Psoas muscle (tissue), 8 donors: Measurements from ENCODE around the gene UPF2. TPM values are rescaled to one million over a fixed set of nuclear protein-coding genes. Genes with fewer than 3 reads are reported as not detected.

Experiments used
- ATAC-seq, 4 donors: fragments of 200-7000 bp; cut with Tn5 transposase; one replicate each; pipeline ENCODE4 v1.9.1; 2020; ENCODE audit warnings: moderate library complexity in 3 of 4, mild to moderate bottlenecking in 2 of 4
- DNase-seq, 2 donors: peaks; one replicate each; pipeline ENCODE4 v3.0.0-alpha.2; 2020
- H3K27ac ChIP-seq: fragments of 200-600 bp; one replicate; pipeline ENCODE4 v1.8.0; 2022
- H3K27me3 ChIP-seq, 3 donors: fragments of 200-600 bp in 1 of 3; one replicate each; pipeline versions ENCODE4 v1.6.1 to v1.8.0; 2013 to 2022; ENCODE audit warnings: low read length in 2 of 3, mild to moderate bottlenecking in 2 of 3, moderate library complexity in 1 of 3; ENCODE audit not compliant: insufficient read depth in 3 of 3
- H3K36me3 ChIP-seq, 2 donors: fragments of 200-600 bp in 1 of 2; one replicate each; pipeline versions ENCODE4 v1.6.1 to v1.8.0; 2013 to 2022; ENCODE audit warnings: low read depth in 1 of 2, mild to moderate bottlenecking in 1 of 2, moderate library complexity in 1 of 2; ENCODE audit not compliant: insufficient read depth in 1 of 2
- H3K4me1 ChIP-seq: fragments of 200-600 bp; one replicate; pipeline ENCODE4 v1.8.0; 2022
- H3K4me3 ChIP-seq: fragments of 200-600 bp; one replicate; pipeline ENCODE4 v1.8.0; 2022; ENCODE audit warnings: mild to moderate bottlenecking
- H3K9me3 ChIP-seq: fragments of 200-600 bp; one replicate; pipeline ENCODE4 v1.8.0; 2022
- CTCF ChIP-seq: fragments of 200-600 bp; IDR thresholded peaks from one replicate; pipeline ENCODE4 v1.8.0; 2022; ENCODE audit warnings: antibody characterized with exemption
- WGBS, 3 donors: extraction: QIAGEN DNeasy Blood & Tissue Kit; methylation state at CpG; one replicate each; pipeline versions ENCODE4 v1.1.6 to v1.1.7; 2013; 5-methylcytosine and 5-hydroxymethylcytosine counted together
- intact Hi-C, 2 donors: fragments of 100-400 bp; cut with DNase I; formaldehyde crosslinking; loops; one replicate each; pipeline versions ENCODE4 v1.11.0 to v1.14.2; 2022
- polyA plus RNA-seq, 3 donors: library from polyadenylated mRNA; stranded (reverse); fragments of 200-250 nt; gene quantifications; one replicate each; pipeline ENCODE4 v1.2.3, GENCODE V29; 2013
- total RNA-seq, 4 donors: library from RNA; stranded (reverse); fragmentation: NEBNext Ultra II Directional in 2 of 4; extraction: Animal tissue kit (Norgen Biotek cat#: 25700) in 2 of 4; gene quantifications; one replicate each; pipeline versions ENCODE4 v1.2.1 to v1.2.4, GENCODE V29; 2021 to 2023
- donor health status: healthy with polysubstance abuse.
- donor health status: DM: no; HTN: no; CAD: no; lungs with moderate emphysema.
- donor health status: Bipolar disorder and iron deficiency.
- donor health status: healthy.
- donor health status: DM: yes; HTN: yes; CAD: no.
- donor health status: DM: no; HTN: no; CAD: no.
- donor health status: DM: no; HTN: no; CAD: no.
- donor health status: DM: yes; HTN: yes; CAD: no.

UPF2 gene
- total and polyA plus RNA-seq, 7 donors = 12.7 to 35.1 (median 23.6) TPM

DNA sequence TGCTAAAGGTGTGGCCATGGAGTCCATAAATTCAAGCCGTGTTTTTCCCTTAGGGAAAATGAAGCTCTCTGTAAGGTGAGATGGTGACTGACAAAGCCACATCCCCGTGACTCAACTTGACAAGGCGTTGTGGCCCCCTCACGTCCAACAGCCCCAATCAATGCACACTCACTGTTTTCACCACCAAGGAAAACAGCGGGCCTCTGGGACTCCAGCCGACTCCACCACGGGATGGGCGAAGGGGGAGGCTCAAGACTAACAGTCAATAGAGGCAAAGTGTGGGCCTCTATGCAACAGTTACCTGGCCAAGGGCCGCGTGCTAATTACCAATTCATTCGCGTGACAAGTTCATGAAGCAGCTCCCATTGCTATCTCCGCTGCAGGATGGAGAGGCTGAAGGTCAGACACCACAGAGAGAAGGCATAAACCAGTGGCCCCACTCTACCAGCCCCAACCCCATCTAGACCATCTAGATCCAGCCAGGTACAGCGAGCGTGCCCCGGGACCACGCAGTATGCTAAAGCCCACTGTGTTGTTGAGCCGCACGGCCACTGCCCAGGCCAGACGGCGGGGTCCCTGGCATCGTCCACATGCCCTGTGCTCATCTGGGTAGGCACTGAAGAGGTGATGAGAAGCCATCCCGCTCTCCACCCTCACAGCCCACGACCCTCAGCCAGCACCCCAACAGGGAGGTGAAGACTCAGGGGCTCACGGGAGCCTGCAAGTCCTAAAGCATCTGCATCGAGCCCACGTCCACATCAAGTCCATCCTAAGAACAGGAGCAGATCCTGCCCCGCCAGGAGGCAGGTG is 143.3 kb downstream of the UPF2 start:
- ATAC-seq (no peak), DNase-seq (no peak)
- no peaks in the 10 kb centered on the region for H3K36me3 ChIP-seq
- H3K4me3 ChIP-seq = no peak overlapping the region
- no peak overlapping the region for H3K27ac ChIP-seq
- no peaks in the 10 kb centered on the region for H3K27me3 ChIP-seq
- H3K9me3 ChIP-seq = no peaks in the 10 kb centered on the region
- H3K4me1 ChIP-seq = no peaks in the 10 kb centered on the region
- intact Hi-C loops = no loop called here
- 91 to 92% (median 92%) methylated on average over 28 of the region's 28 CpGs for WGBS, 3 donors
- TF ChIP-seq CTCF = no peak

DNA sequence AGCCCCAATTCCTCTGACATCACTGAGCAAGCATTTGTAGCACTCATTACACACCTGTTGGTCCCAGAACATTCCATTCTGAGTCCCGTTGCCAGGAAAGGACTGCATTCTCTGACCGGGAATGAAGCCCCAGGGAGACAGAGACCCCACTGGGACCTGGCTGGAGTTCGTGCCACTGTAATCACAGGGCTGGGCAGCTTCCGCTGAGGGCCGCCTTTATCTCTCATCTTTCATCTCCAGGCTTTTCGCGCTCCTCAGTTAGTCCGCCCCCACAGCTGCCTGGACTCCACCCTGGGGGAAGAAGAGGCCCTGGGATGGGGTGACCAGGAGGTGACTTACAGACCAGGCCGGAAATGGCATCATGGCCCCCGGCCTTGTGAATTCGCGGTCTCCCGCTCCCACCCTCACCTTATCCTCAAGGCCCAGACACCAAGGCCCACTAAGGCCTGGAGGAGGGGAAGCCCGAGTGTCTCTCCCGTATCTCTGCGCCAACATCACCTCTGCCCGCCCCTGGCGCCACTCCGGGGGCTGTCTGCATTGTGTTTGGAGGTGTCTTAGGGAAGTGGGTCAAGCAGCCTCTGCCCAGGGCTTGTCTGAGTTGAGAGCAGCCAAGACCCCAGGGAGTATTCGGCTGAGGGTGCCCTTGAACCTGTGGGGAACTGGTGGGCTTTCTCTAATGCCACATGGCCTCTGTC is 144.1 kb downstream of the UPF2 start:
- H3K27ac ChIP-seq = no peak overlapping the region
- no peaks in the 10 kb centered on the region for H3K4me1 ChIP-seq
- ATAC-seq (peak in 2 of 4 donors; percentile 53 to 74), DNase-seq (no peak)
- 67 to 77% (median 69%) methylated on average over 20 of the region's 20 CpGs for WGBS, 3 donors
- TF ChIP-seq CTCF = no peak
- intact Hi-C loops = no loop called here
- no peaks in the 10 kb centered on the region for H3K27me3 ChIP-seq
- H3K36me3 ChIP-seq = no peaks in the 10 kb centered on the region
- H3K9me3 ChIP-seq = no peaks in the 10 kb centered on the region
- no peak overlapping the region for H3K4me3 ChIP-seq

GRCh38 chr10:11898033-11898371 is 144.6 kb downstream of the UPF2 start:
- H3K27me3 ChIP-seq = no peaks in the 10 kb centered on the region
- DNase-seq (no peak), ATAC-seq (no peak)
- intact Hi-C loops = no loop called here
- 75 to 81% (median 80%) methylated on average over 3 of the region's 3 CpGs for WGBS, 3 donors
- H3K36me3 ChIP-seq = no peaks in the 10 kb centered on the region
- no peaks in the 10 kb centered on the region for H3K4me1 ChIP-seq
- H3K9me3 ChIP-seq = no peaks in the 10 kb centered on the region
- H3K4me3 ChIP-seq = no peak overlapping the region
- no peak overlapping the region for H3K27ac ChIP-seq
- TF ChIP-seq CTCF = no peak

GRCh38 chr10:11896549-11897200 is 145.9 kb downstream of the UPF2 start:
- Histone ChIP-seq H3K27ac (no peak overlapping the region), H3K4me3 (no peak overlapping the region), H3K9me3 (no peaks in the 10 kb centered on the region), H3K27me3 (no peaks in the 10 kb centered on the region), H3K4me1 (no peaks in the 10 kb centered on the region), H3K36me3 (no peaks in the 10 kb centered on the region)
- 80 to 83% (median 83%) methylated on average over 5 of the region's 5 CpGs for WGBS, 3 donors
- ATAC-seq = no peak
- TF ChIP-seq CTCF = no peak
- intact Hi-C loops = no loop called here
- DNase-seq = no peak
